ENCODE measurements around the gene MST1.

MST1 gene

GRCh38 chr3:49655731-49656285, 33.5 kb downstream of the MST1 start:
- DNase-seq (ENCODE audit: low read depth), result no peak

GRCh38 chr3:49654955-49655556, 34.2 kb downstream of the MST1 start:
- no peak for DNase-seq (ENCODE audit: low read depth)

- no peak for DNase-seq (ENCODE audit: low read depth)
Measured at GRCh38 chr3:49654176-49654825, 35.0 kb downstream of the MST1 start.

- no peak for DNase-seq (ENCODE audit: low read depth)
Measured at GRCh38 chr3:49653621-49654020, 35.7 kb downstream of the MST1 start.

- DNase-seq (ENCODE audit: low read depth), result no peak
Measured at GRCh38 chr3:49652903-49653415, 36.3 kb downstream of the MST1 start.

GRCh38 chr3:49652218-49652902, 36.9 kb downstream of the MST1 start:
- no peak for DNase-seq (ENCODE audit: low read depth)

GRCh38 chr3:49650637-49651036, 38.6 kb downstream of the MST1 start:
- no peak for DNase-seq (ENCODE audit: low read depth)

- DNase-seq (ENCODE audit: low read depth), result no peak
Measured at GRCh38 chr3:49650177-49650576, 39.1 kb downstream of the MST1 start.

GRCh38 chr3:49649576-49649975, 39.7 kb downstream of the MST1 start:
- DNase-seq (ENCODE audit: low read depth), result no peak

GRCh38 chr3:49648354-49649019, 40.8 kb downstream of the MST1 start:
- no peak for DNase-seq (ENCODE audit: low read depth)

- no peak for DNase-seq (ENCODE audit: low read depth)
Measured at GRCh38 chr3:49647741-49648140, 41.5 kb downstream of the MST1 start.

- no peak for DNase-seq (ENCODE audit: low read depth)
Measured at GRCh38 chr3:49646236-49646635, 43.0 kb downstream of the MST1 start.

- no peak for DNase-seq (ENCODE audit: low read depth)
Measured at GRCh38 chr3:49644684-49645083, 44.6 kb downstream of the MST1 start.

- DNase-seq (ENCODE audit: low read depth), result no peak
Measured at GRCh38 chr3:49642708-49643145, 46.5 kb downstream of the MST1 start.

GRCh38 chr3:49641921-49642707, 47.2 kb downstream of the MST1 start:
- no peak for DNase-seq (ENCODE audit: low read depth)

- no peak for DNase-seq (ENCODE audit: low read depth)
Measured at GRCh38 chr3:49641292-49641691, 48.0 kb downstream of the MST1 start.

- no peak for DNase-seq (ENCODE audit: low read depth)
Measured at GRCh38 chr3:49639551-49639950, 49.7 kb downstream of the MST1 start.

- DNase-seq (ENCODE audit: low read depth), result no peak
Measured at GRCh38 chr3:49638445-49638844, 50.8 kb downstream of the MST1 start.

- no peak for DNase-seq (ENCODE audit: low read depth)
Measured at GRCh38 chr3:49636883-49637609, 52.2 kb downstream of the MST1 start.

GRCh38 chr3:49634736-49635135, 54.5 kb downstream of the MST1 start:
- no peak for DNase-seq (ENCODE audit: low read depth)
